Retinal pigment epithelial cell (primary cell): ENCODE measurements around the gene C1QL3.
A peak's percentile ranks its signal among the peaks of the same experiment; 100 is the strongest.

Experiments used
- DNase-seq: peaks from one replicate; pipeline ENCODE4 v3.0.0-alpha.2; 2010; ENCODE audit warnings: low read depth
- H3K4me3 ChIP-seq: 2 replicates; pipeline ENCODE4 v1.5.1; 2011; ENCODE audit warnings: mild to moderate bottlenecking, low read length, control low read depth, moderate library complexity
- CTCF ChIP-seq: conservative IDR thresholded peaks from 2 replicates; pipeline ENCODE4 v1.5.1; 2011; ENCODE audit warnings: low read depth, low read length, control low read depth, inconsistent platforms

The C1QL3 gene

GRCh38 chr10:16521311-16522016, at the start of gene C1QL3:
Gene C1QL3 (minus strand): TSS chr10:16521879. CDS start chr10:16521065, 814 bp downstream.
- H3K4me3 ChIP-seq, result peak within 1 kb of the TSS; percentile 46
- no peak for DNase-seq
- no peak for TF ChIP-seq CTCF

- H3K4me3 ChIP-seq, result no peak overlapping the region
- DNase-seq, result no peak
- TF ChIP-seq CTCF, result no peak
Observed at GRCh38 chr10:16570731-16571130, 49.1 kb upstream of the C1QL3 start.

GRCh38 chr10:16566202-16566805, 44.6 kb upstream of the C1QL3 start:
- TF ChIP-seq CTCF, result no peak
- no peak overlapping the region for H3K4me3 ChIP-seq
- no peak for DNase-seq

GRCh38 chr10:16565604-16566003, 43.9 kb upstream of the C1QL3 start:
- TF ChIP-seq CTCF, result no peak
- no peak for DNase-seq
- H3K4me3 ChIP-seq, result no peak overlapping the region

- peak; percentile 1 for DNase-seq
- TF ChIP-seq CTCF, result no peak
- no peak overlapping the region for H3K4me3 ChIP-seq
Observed at GRCh38 chr10:16562891-16563290, 41.2 kb upstream of the C1QL3 start.

- no peak for TF ChIP-seq CTCF
- no peak for DNase-seq
- H3K4me3 ChIP-seq, result no peak overlapping the region
Observed at GRCh38 chr10:16559236-16559773, 37.6 kb upstream of the C1QL3 start.

- H3K4me3 ChIP-seq, result no peak overlapping the region
- TF ChIP-seq CTCF, result no peak
- DNase-seq, result no peak
Observed at GRCh38 chr10:16547973-16548372, 26.3 kb upstream of the C1QL3 start.
